HEK293 (cell line): Measurements from ENCODE around the gene TYROBP.
A peak's percentile ranks its signal among the peaks of the same experiment; 100 is the strongest.

Experiments
- GLIS1 ChIP-seq: fragments of 450-650 bp; formaldehyde crosslinking; IDR thresholded peaks from 2 replicates; pipeline ENCODE4 v1.5.1; 2016; ENCODE audit warnings: missing biosample characterization, missing genetic modification characterization
- GLIS2 ChIP-seq: fragments of 450-650 bp; formaldehyde crosslinking; IDR thresholded peaks from 2 replicates; pipeline ENCODE4 v1.5.1; 2016; ENCODE audit warnings: missing biosample characterization, missing genetic modification characterization
- MYNN ChIP-seq: fragments of 450-650 bp; formaldehyde crosslinking; IDR thresholded peaks from 2 replicates; pipeline ENCODE4 v1.5.1; 2016; ENCODE audit warnings: missing biosample characterization, missing genetic modification characterization, borderline replicate concordance
- ZBTB21 ChIP-seq: fragments of 450-650 bp; formaldehyde crosslinking; IDR thresholded peaks from 2 replicates; pipeline ENCODE4 v1.5.1; 2017; ENCODE audit warnings: missing biosample characterization, missing genetic modification characterization
- ZBTB49 ChIP-seq: fragments of 450-650 bp; formaldehyde crosslinking; IDR thresholded peaks from 2 replicates; pipeline ENCODE4 v1.5.1; 2016; ENCODE audit warnings: missing biosample characterization, missing genetic modification characterization, low read depth
- ZFP41 ChIP-seq: fragments of 450-650 bp; formaldehyde crosslinking; IDR thresholded peaks from 2 replicates; pipeline ENCODE4 v1.5.1; 2016; ENCODE audit warnings: missing biosample characterization, missing genetic modification characterization, borderline replicate concordance
- ZNF138 ChIP-seq: fragments of 450-650 bp; formaldehyde crosslinking; IDR thresholded peaks from 2 replicates; pipeline ENCODE4 v1.5.1; 2016; ENCODE audit warnings: missing biosample characterization, missing genetic modification characterization, borderline replicate concordance
- ZNF169 ChIP-seq: fragments of 450-650 bp; formaldehyde crosslinking; IDR thresholded peaks from 2 replicates; pipeline ENCODE4 v1.5.1; 2016; ENCODE audit warnings: missing biosample characterization, missing genetic modification characterization
- ZNF214 ChIP-seq: fragments of 450-650 bp; formaldehyde crosslinking; IDR thresholded peaks from 2 replicates; pipeline ENCODE4 v1.5.1; 2017; ENCODE audit warnings: missing biosample characterization, mild to moderate bottlenecking, missing genetic modification characterization, borderline replicate concordance
- ZNF223 ChIP-seq: fragments of 450-650 bp; formaldehyde crosslinking; IDR thresholded peaks from 2 replicates; pipeline ENCODE4 v1.5.1; 2016; ENCODE audit warnings: missing biosample characterization, missing genetic modification characterization
- ZNF24 ChIP-seq: fragments of 450-650 bp; formaldehyde crosslinking; IDR thresholded peaks from 2 replicates; pipeline ENCODE4 v1.5.1; 2016; ENCODE audit warnings: missing biosample characterization, missing genetic modification characterization
- ZNF302 ChIP-seq: fragments of 450-650 bp; formaldehyde crosslinking; IDR thresholded peaks from 2 replicates; pipeline ENCODE4 v1.5.1; 2016; ENCODE audit warnings: missing biosample characterization, missing genetic modification characterization, low read depth
- ZNF335 ChIP-seq: fragments of 450-650 bp; formaldehyde crosslinking; conservative IDR thresholded peaks from 2 replicates; pipeline ENCODE4 v1.5.1; 2016; ENCODE audit warnings: missing biosample characterization, missing genetic modification characterization
- ZNF350 ChIP-seq: fragments of 450-650 bp; formaldehyde crosslinking; IDR thresholded peaks from 2 replicates; pipeline ENCODE4 v1.5.0; 2017; ENCODE audit warnings: missing biosample characterization, mild to moderate bottlenecking, missing genetic modification characterization
- ZNF423 ChIP-seq: fragments of 450-650 bp; formaldehyde crosslinking; IDR thresholded peaks from 2 replicates; pipeline ENCODE4 v1.5.1; 2016; ENCODE audit warnings: missing biosample characterization, missing genetic modification characterization
- ZNF48 ChIP-seq: fragments of 450-650 bp; formaldehyde crosslinking; IDR thresholded peaks from 2 replicates; pipeline ENCODE4 v1.5.1; 2016; ENCODE audit warnings: missing biosample characterization, missing genetic modification characterization
- ZNF518A ChIP-seq: fragments of 450-650 bp; formaldehyde crosslinking; conservative IDR thresholded peaks from 2 replicates; pipeline ENCODE4 v1.5.1; 2016; ENCODE audit warnings: low read depth, missing biosample characterization, missing genetic modification characterization
- ZNF529 ChIP-seq: fragments of 450-650 bp; formaldehyde crosslinking; IDR thresholded peaks from 2 replicates; pipeline ENCODE4 v1.5.1; 2017; ENCODE audit warnings: missing genetic modification characterization, missing biosample characterization; ENCODE audit not compliant: insufficient replicate concordance
- ZNF600 ChIP-seq: fragments of 450-650 bp; formaldehyde crosslinking; IDR thresholded peaks from 2 replicates; pipeline ENCODE4 v1.5.1; 2016; ENCODE audit warnings: missing biosample characterization, missing genetic modification characterization
- ZNF664 ChIP-seq: fragments of 450-650 bp; formaldehyde crosslinking; IDR thresholded peaks from 2 replicates; pipeline ENCODE4 v1.5.1; 2016; ENCODE audit warnings: missing biosample characterization, missing genetic modification characterization
- ZNF792 ChIP-seq: fragments of 450-650 bp; formaldehyde crosslinking; IDR thresholded peaks from 2 replicates; pipeline ENCODE4 v1.5.1; 2016; ENCODE audit warnings: missing biosample characterization, missing genetic modification characterization
- ZNF830 ChIP-seq: fragments of 450-650 bp; IDR thresholded peaks from 2 replicates; pipeline ENCODE4 v1.5.0; 2018; ENCODE audit warnings: missing biosample characterization, missing genetic modification characterization, low read depth, mild to moderate bottlenecking, moderate library complexity
- ZSCAN16 ChIP-seq: fragments of 450-650 bp; formaldehyde crosslinking; IDR thresholded peaks from 2 replicates; pipeline ENCODE4 v1.5.1; 2016; ENCODE audit warnings: missing biosample characterization, missing genetic modification characterization
- TF ChIP-seq, protein P1 (sequence below): fragments of 450-650 bp; formaldehyde crosslinking; IDR thresholded peaks from 2 replicates; pipeline ENCODE4 v1.5.1; 2016; ENCODE audit warnings: missing biosample characterization, missing genetic modification characterization
- TF ChIP-seq, protein P2 (sequence below): fragments of 450-650 bp; formaldehyde crosslinking; IDR thresholded peaks from 2 replicates; pipeline ENCODE4 v1.5.1; 2016; ENCODE audit warnings: missing biosample characterization, missing genetic modification characterization

TYROBP gene

DNA sequence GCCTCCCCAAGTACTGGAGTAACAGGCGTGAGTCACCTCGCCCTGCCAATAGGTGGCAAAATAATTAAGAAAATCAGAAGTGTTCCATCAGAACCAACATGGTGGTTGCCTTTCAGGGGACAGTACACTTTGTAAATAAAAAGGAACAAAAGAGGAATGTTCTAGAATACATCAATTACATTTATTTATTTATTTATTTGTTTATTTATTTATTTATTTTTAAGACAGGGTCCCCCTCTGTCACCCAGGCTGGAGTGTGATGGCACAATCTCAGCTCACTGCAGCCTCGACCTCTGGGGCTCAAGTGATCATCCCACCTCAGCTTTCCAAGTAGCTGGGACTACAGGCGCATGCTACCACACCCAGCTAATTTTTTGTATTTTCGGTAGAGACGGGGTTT is 12.9 kb upstream of the TYROBP start (continued):
- TF ChIP-seq ZNF302 (tag by site-specific recombination) (0 out of 2 replicates have a peak, but pooled peaks have one; percentile 25), GLIS2 (no peak), ZBTB49 (tag by site-specific recombination) (no peak), GLIS1 (tag by site-specific recombination) (no peak), ZBTB21 (tag by site-specific recombination) (peak; percentile 60), ZNF792 (no peak), ZFP41 (tag by site-specific recombination) (no peak), MYNN (no peak), ZNF138 (tag by site-specific recombination) (peak; percentile 99), ZNF350 (tag by site-specific recombination) (no peak), ZNF24 (tag by site-specific recombination) (no peak), ZNF335 (tag by site-specific recombination) (no peak), ZNF169 (tag by site-specific recombination) (no peak), ZNF529 (tag by site-specific recombination) (no peak), ZSCAN16 (tag by site-specific recombination) (peak; percentile 42; the same call in 1 of the 2 replicates), ZNF214 (tag by site-specific recombination) (no peak; the same call in 1 of the 2 replicates), ZNF600 (tag by site-specific recombination) (no peak), ZNF223 (tag by site-specific recombination) (peak; percentile 42; the same call in 1 of the 2 replicates), ZNF423 (tag by site-specific recombination) (no peak), ZNF48 (tag by site-specific recombination) (no peak), ZNF830 (tag by site-specific recombination) (no peak), ZNF664 (tag by site-specific recombination) (peak; percentile 91), ZNF518A (tag by site-specific recombination) (peak; percentile 94)
- TF ChIP-seq, protein P1, sequence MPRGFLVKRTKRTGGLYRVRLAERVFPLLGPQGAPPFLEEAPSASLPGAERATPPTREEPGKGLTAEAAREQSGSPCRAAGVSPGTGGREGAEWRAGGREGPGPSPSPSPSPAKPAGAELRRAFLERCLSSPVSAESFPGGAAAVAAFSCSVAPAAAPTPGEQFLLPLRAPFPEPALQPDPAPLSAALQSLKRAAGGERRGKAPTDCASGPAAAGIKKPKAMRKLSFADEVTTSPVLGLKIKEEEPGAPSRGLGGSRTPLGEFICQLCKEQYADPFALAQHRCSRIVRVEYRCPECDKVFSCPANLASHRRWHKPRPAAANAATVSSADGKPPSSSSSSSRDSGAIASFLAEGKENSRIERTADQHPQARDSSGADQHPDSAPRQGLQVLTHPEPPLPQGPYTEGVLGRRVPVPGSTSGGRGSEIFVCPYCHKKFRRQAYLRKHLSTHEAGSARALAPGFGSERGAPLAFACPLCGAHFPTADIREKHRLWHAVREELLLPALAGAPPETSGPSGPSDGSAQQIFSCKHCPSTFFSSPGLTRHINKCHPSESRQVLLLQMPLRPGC: no peak
- TF ChIP-seq, protein P2, sequence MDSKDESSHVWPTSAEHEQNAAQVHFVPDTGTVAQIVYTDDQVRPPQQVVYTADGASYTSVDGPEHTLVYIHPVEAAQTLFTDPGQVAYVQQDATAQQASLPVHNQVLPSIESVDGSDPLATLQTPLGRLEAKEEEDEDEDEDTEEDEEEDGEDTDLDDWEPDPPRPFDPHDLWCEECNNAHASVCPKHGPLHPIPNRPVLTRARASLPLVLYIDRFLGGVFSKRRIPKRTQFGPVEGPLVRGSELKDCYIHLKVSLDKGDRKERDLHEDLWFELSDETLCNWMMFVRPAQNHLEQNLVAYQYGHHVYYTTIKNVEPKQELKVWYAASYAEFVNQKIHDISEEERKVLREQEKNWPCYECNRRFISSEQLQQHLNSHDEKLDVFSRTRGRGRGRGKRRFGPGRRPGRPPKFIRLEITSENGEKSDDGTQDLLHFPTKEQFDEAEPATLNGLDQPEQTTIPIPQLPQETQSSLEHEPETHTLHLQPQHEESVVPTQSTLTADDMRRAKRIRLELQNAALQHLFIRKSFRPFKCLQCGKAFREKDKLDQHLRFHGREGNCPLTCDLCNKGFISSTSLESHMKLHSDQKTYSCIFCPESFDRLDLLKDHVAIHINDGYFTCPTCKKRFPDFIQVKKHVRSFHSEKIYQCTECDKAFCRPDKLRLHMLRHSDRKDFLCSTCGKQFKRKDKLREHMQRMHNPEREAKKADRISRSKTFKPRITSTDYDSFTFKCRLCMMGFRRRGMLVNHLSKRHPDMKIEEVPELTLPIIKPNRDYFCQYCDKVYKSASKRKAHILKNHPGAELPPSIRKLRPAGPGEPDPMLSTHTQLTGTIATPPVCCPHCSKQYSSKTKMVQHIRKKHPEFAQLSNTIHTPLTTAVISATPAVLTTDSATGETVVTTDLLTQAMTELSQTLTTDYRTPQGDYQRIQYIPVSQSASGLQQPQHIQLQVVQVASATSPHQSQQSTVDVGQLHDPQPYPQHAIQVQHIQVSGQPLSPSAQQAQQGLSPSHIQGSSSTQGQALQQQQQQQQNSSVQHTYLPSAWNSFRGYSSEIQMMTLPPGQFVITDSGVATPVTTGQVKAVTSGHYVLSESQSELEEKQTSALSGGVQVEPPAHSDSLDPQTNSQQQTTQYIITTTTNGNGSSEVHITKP: no peak
